Activated T-cell treated with anti-CD3 and anti-CD28 coated beads, Interleukin-2, amount 50 U/mL, for 24 hours (primary cell): Measurements from ENCODE around the gene DGKA.

Experiments used
- DNase-seq: peaks from one replicate; pipeline ENCODE4 v3.0.0-alpha.2; 2020
- H3K27ac Mint-ChIP-seq: 2 replicates; pipeline ENCODE4 v1.8.0; 2020; ENCODE audit warnings: mild to moderate bottlenecking, mixed read lengths
- H3K27me3 Mint-ChIP-seq: 2 replicates; pipeline ENCODE4 v1.8.0; 2020; ENCODE audit warnings: mixed read lengths
- H3K36me3 Mint-ChIP-seq: 2 replicates; pipeline ENCODE4 v1.8.0; 2020; ENCODE audit warnings: low read depth, mixed read lengths
- H3K4me1 Mint-ChIP-seq: 2 replicates; pipeline ENCODE4 v1.8.0; 2020; ENCODE audit warnings: low read depth, mixed read lengths
- H3K4me3 Mint-ChIP-seq: 2 replicates; pipeline ENCODE4 v1.8.0; 2020; ENCODE audit warnings: mild to moderate bottlenecking, moderate library complexity, mixed read lengths
- H3K9me3 Mint-ChIP-seq: 2 replicates; pipeline ENCODE4 v1.8.0; 2020; ENCODE audit warnings: mixed read lengths

The DGKA gene

GRCh38 chr12:55938826-55939501 lies 8.0 kb downstream of the DGKA start:
- Mint-ChIP-seq H3K36me3 (peaks cover 100% of the 10 kb centered on the region), H3K4me3 (no peak overlapping the region), H3K27ac (peak overlapping the region; percentile 98), H3K27me3 (no peaks in the 10 kb centered on the region), H3K4me1 (peaks cover 83% of the 10 kb centered on the region), H3K9me3 (no peaks in the 10 kb centered on the region)
- DNase-seq: peak; percentile 44

- peaks cover 77% of the 10 kb centered on the region for H3K4me1 Mint-ChIP-seq
- peak; percentile 84 for DNase-seq
- H3K9me3 Mint-ChIP-seq: no peaks in the 10 kb centered on the region
- peaks cover 99% of the 10 kb centered on the region for H3K36me3 Mint-ChIP-seq
- no peaks in the 10 kb centered on the region for H3K27me3 Mint-ChIP-seq
- peak overlapping the region; percentile 35 for H3K4me3 Mint-ChIP-seq
- H3K27ac Mint-ChIP-seq: peak overlapping the region; percentile 98
These were observed 9.2 kb downstream of the DGKA start for GRCh38 chr12:55940065-55940732.

- Mint-ChIP-seq H3K9me3 (no peaks in the 10 kb centered on the region), H3K4me3 (no peak overlapping the region), H3K4me1 (peaks cover 74% of the 10 kb centered on the region), H3K36me3 (peaks cover 99% of the 10 kb centered on the region), H3K27ac (peak overlapping the region; percentile 79), H3K27me3 (no peaks in the 10 kb centered on the region)
- DNase-seq: no peak
These were observed 11.1 kb downstream of the DGKA start for GRCh38 chr12:55942055-55942454.

- no peaks in the 10 kb centered on the region for H3K27me3 Mint-ChIP-seq
- H3K36me3 Mint-ChIP-seq: peaks cover 98% of the 10 kb centered on the region
- no peak overlapping the region for H3K4me3 Mint-ChIP-seq
- H3K27ac Mint-ChIP-seq: peak overlapping the region; percentile 79
- no peaks in the 10 kb centered on the region for H3K9me3 Mint-ChIP-seq
- peaks cover 73% of the 10 kb centered on the region for H3K4me1 Mint-ChIP-seq
- no peak for DNase-seq
These were observed 11.7 kb downstream of the DGKA start for GRCh38 chr12:55942577-55943136.

GRCh38 chr12:55946553-55946952 lies 15.6 kb downstream of the DGKA start:
- Mint-ChIP-seq H3K36me3 (peaks cover 86% of the 10 kb centered on the region), H3K9me3 (no peaks in the 10 kb centered on the region), H3K4me1 (peaks cover 42% of the 10 kb centered on the region)

GRCh38 chr12:55955344-55955743 lies 24.4 kb downstream of the DGKA start:
- peak; percentile 32 for DNase-seq
- Mint-ChIP-seq H3K27me3 (no peaks in the 10 kb centered on the region), H3K4me3 (no peak overlapping the region), H3K27ac (peak overlapping the region; percentile 74), H3K9me3 (no peaks in the 10 kb centered on the region), H3K4me1 (peaks cover 30% of the 10 kb centered on the region), H3K36me3 (peaks cover 55% of the 10 kb centered on the region)

More at GRCh38 chr12:55946553-55946952, 15.6 kb downstream of the DGKA start:
- DNase-seq: no peak
- peak overlapping the region; percentile 86 for H3K27ac Mint-ChIP-seq
- no peak overlapping the region for H3K4me3 Mint-ChIP-seq
- no peaks in the 10 kb centered on the region for H3K27me3 Mint-ChIP-seq

GRCh38 chr12:55955800-55956508 lies 25.0 kb downstream of the DGKA start:
- Mint-ChIP-seq H3K27me3 (no peaks in the 10 kb centered on the region), H3K4me3 (no peak overlapping the region), H3K27ac (peak overlapping the region; percentile 74), H3K9me3 (no peaks in the 10 kb centered on the region), H3K4me1 (peaks cover 30% of the 10 kb centered on the region), H3K36me3 (peaks cover 52% of the 10 kb centered on the region)
- peak; percentile 57 for DNase-seq

- no peaks in the 10 kb centered on the region for H3K27me3 Mint-ChIP-seq
- no peaks in the 10 kb centered on the region for H3K9me3 Mint-ChIP-seq
- H3K27ac Mint-ChIP-seq: peak overlapping the region; percentile 48
- DNase-seq: no peak
- H3K4me3 Mint-ChIP-seq: no peak overlapping the region
- peaks cover 39% of the 10 kb centered on the region for H3K36me3 Mint-ChIP-seq
- H3K4me1 Mint-ChIP-seq: peaks cover 30% of the 10 kb centered on the region
These were observed 26.3 kb downstream of the DGKA start for GRCh38 chr12:55957106-55957859.

GRCh38 chr12:55963760-55964159 lies 32.8 kb downstream of the DGKA start:
- no peak overlapping the region for H3K27ac Mint-ChIP-seq
- H3K9me3 Mint-ChIP-seq: no peaks in the 10 kb centered on the region
- no peak for DNase-seq
- H3K27me3 Mint-ChIP-seq: no peaks in the 10 kb centered on the region
- peaks cover 22% of the 10 kb centered on the region for H3K36me3 Mint-ChIP-seq
- peaks cover 31% of the 10 kb centered on the region for H3K4me1 Mint-ChIP-seq
- H3K4me3 Mint-ChIP-seq: no peak overlapping the region

GRCh38 chr12:55965240-55965639 lies 34.3 kb downstream of the DGKA start:
- no peak for DNase-seq
- Mint-ChIP-seq H3K27me3 (no peaks in the 10 kb centered on the region), H3K4me1 (peaks cover 32% of the 10 kb centered on the region), H3K27ac (no peak overlapping the region), H3K4me3 (no peak overlapping the region), H3K36me3 (peaks cover 35% of the 10 kb centered on the region), H3K9me3 (no peaks in the 10 kb centered on the region)

- Mint-ChIP-seq H3K4me3 (peak within 1 kb of the TSS; percentile 99), H3K27me3 (no peaks in the 10 kb centered on the region), H3K9me3 (no peaks in the 10 kb centered on the region), H3K36me3 (peaks cover 35% of the 10 kb centered on the region), H3K27ac (peak within 1 kb of the TSS; percentile 94), H3K4me1 (peaks cover 33% of the 10 kb centered on the region)
- no peak for DNase-seq
These were observed 35.0 kb downstream of the DGKA start, which contains the start of gene PMEL for GRCh38 chr12:55965941-55966407. PMEL (minus strand) TSS chr12:55966042; CDS start chr12:55966011, 31 bp downstream.

- H3K9me3 Mint-ChIP-seq: no peaks in the 10 kb centered on the region
- peaks cover 35% of the 10 kb centered on the region for H3K36me3 Mint-ChIP-seq
- no peaks in the 10 kb centered on the region for H3K27me3 Mint-ChIP-seq
- peak within 1 kb of the TSS; percentile 99 for H3K4me3 Mint-ChIP-seq
- peak within 1 kb of the TSS; percentile 94 for H3K27ac Mint-ChIP-seq
- peaks cover 35% of the 10 kb centered on the region for H3K4me1 Mint-ChIP-seq
- DNase-seq: peak; percentile 95
These were observed 35.7 kb downstream of the DGKA start, which contains the start of gene CDK2 for GRCh38 chr12:55966408-55967281. CDK2 (plus strand) TSS chr12:55966830; CDS start chr12:55967009, 179 bp downstream.

GRCh38 chr12:55969356-55969755 lies 38.4 kb downstream of the DGKA start:
- H3K27ac Mint-ChIP-seq: peak overlapping the region; percentile 26
- H3K4me1 Mint-ChIP-seq: peaks cover 38% of the 10 kb centered on the region
- no peak overlapping the region for H3K4me3 Mint-ChIP-seq
- no peak for DNase-seq
- H3K27me3 Mint-ChIP-seq: no peaks in the 10 kb centered on the region
- peaks cover 35% of the 10 kb centered on the region for H3K36me3 Mint-ChIP-seq
- H3K9me3 Mint-ChIP-seq: no peaks in the 10 kb centered on the region
